ENCODE results near the gene ZNF512.

The ZNF512 gene

DNA sequence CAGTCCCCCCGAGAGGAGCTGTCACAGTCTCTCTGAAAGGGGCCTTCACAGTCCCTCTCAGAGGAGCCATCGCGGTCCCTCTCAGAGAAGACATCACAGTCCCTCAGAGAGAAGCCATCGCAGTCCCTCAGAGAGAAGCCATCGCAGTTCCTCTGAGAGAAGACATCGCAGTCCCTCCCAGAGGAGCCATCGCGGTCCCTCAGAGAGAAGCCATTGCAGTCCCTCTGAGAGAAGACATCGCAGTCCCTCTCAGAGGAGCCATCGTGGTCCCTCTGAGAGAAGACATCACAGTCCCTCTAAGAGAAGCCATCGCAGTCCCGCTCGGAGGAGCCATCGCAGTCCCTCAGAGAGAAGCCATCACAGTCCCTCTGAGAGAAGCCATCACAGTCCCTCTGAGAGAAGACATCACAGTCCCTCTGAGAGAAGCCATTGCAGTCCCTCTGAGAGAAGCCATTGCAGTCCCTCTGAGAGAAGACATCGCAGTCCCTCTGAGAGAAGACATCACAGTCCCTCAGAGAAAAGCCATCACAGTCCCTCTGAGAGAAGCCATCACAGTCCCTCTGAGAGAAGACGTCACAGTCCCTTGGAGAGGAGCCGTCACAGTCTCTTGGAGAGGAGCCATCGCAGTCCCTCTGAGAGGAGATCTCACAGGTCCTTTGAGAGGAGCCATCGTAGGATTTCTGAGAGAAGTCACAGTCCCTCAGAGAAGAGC lies 1.3 kb upstream of the ZNF512 start:
- ChIA-PET CTCF (no interaction called here), POLR2A (no interaction called here)
- TF ChIP-seq, protein P1, sequence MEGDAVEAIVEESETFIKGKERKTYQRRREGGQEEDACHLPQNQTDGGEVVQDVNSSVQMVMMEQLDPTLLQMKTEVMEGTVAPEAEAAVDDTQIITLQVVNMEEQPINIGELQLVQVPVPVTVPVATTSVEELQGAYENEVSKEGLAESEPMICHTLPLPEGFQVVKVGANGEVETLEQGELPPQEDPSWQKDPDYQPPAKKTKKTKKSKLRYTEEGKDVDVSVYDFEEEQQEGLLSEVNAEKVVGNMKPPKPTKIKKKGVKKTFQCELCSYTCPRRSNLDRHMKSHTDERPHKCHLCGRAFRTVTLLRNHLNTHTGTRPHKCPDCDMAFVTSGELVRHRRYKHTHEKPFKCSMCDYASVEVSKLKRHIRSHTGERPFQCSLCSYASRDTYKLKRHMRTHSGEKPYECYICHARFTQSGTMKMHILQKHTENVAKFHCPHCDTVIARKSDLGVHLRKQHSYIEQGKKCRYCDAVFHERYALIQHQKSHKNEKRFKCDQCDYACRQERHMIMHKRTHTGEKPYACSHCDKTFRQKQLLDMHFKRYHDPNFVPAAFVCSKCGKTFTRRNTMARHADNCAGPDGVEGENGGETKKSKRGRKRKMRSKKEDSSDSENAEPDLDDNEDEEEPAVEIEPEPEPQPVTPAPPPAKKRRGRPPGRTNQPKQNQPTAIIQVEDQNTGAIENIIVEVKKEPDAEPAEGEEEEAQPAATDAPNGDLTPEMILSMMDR (IDR thresholded peaks at IDR 0.05; ENCODE audit: control extremely low read depth, extremely low read depth, low read depth, missing control alignments), result no peak
- no peak for DNase-seq (ENCODE audit: extremely low spot score)

DNA sequence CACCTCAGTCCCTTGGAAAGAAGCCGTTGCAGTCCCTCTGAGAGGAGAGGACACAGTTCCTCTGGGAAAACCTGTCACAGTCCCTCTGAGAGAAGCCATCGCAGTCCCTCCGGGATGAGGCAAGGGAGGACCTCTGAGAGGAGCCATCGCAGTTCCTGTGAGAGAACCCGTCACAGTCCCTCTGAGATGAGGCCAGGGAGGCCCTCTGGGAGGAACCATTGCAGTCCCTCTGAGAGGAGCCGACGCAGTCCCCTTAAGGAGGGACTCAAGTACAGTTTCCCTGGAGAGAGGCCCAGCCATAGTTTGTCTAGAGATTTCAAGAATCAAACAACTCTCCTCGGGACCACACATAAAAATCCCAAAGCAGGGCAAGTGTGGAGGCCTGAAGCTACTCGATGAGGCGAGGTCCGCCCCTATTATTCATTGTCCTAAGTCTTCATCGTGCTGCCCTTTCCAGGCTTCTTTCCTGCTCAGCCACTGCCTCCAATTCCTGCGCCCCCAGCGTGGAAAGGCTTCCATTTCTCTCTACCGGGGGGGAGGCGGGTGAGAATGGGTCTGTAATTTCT lies 630 bp upstream of the ZNF512 start:
- ChIA-PET POLR2A (no interaction called here), CTCF (interaction anchor here (1.1 kb wide), 1 partner anchor 8 kb away, joined by 6 read pairs; no protein-coding TSS in a partner anchor)
- TF ChIP-seq, protein P1 (IDR thresholded peaks at IDR 0.05; ENCODE audit: control extremely low read depth, extremely low read depth, low read depth, missing control alignments), result no peak
- no peak for DNase-seq (ENCODE audit: extremely low spot score)

DNA sequence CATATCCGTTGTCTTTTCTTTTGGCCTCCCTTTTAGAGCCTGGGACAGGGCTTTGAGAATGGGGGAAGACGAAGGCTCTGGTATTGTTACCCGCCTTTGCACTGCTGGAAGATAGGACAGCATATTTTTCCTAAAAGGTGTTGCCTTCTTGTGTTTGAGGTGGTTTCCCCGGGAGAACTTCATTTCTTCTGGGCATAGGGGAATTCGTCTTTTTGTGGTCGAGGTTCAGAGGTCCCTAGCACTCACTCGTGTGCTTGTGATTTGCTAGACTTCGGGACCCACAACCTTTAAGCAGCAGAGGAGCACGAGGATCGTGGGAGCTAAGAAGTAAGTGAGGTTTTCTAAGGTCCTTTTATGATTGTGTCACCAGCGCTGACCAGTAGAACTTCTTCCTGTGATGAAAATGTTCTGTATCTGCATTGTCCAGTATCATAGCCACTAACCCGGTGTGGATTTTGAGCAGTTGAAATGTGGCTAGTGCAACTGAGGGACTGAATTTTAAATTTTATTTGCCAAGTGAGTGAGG lies 611 bp downstream of the ZNF512 start:
- CTCF ChIA-PET, result interaction anchor here (1.1 kb wide), 1 partner anchor 9 kb away, joined by 6 read pairs; no protein-coding TSS in a partner anchor
- DNase-seq (ENCODE audit: extremely low spot score), result no peak
- POLR2A ChIA-PET, result no interaction called here
- TF ChIP-seq, protein P1 (IDR thresholded peaks at IDR 0.05; ENCODE audit: control extremely low read depth, extremely low read depth, low read depth, missing control alignments), result no peak

DNA sequence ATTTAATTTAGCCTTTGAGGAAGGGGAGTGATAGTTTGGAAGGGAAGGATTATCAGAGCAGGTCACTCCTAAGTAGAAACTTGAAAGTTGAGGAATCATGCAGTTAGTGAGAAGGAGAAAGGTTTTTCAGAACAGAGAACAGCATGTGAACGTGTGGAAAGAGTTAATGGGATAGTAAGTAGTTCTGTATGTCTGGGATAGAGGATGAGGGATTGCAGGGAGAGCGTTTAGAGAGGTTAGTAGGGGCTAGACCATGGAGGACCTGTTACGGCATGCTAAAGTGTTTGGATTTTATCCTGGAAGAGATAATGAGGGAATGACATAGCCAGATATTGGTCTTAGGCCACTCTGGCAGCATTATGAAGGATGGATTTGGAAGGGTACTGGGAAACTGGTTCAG lies 1.8 kb downstream of the ZNF512 start:
- TF ChIP-seq, protein P1 (IDR thresholded peaks at IDR 0.05; ENCODE audit: control extremely low read depth, extremely low read depth, low read depth, missing control alignments), result no peak
- DNase-seq (ENCODE audit: extremely low spot score), result no peak
- CTCF ChIA-PET, result interaction anchor here (0.8 to 1.4 kb wide), 4 partner anchors 12 to 99 kb away, joined by 3 to 6 read pairs (median 4); no protein-coding TSS in a partner anchor
- POLR2A ChIA-PET, result no interaction called here

DNA sequence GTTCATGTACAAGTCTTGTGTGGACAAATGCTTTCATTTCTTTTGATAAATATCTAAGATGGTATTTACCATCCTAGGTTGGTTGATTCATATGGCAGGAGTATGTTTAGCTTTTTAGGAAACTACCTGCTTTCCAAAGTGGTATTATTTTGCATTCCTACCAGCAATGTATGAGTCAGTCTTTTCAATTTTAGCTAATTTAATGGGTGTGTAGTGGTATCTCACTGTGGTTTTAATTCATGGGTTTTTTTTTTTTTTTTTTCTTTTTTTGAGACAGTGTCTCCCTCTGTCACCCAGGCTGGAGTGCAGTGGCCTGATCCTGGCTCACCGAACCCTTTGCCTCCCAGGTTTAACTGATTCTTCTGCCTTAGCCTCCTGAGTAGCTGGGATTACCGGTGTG lies 4.2 kb downstream of the ZNF512 start:
- DNase-seq (ENCODE audit: extremely low spot score), result no peak
- POLR2A ChIA-PET, result no interaction called here
- CTCF ChIA-PET, result no interaction called here
- TF ChIP-seq, protein P1 (IDR thresholded peaks at IDR 0.05; ENCODE audit: control extremely low read depth, extremely low read depth, low read depth, missing control alignments), result no peak

DNA sequence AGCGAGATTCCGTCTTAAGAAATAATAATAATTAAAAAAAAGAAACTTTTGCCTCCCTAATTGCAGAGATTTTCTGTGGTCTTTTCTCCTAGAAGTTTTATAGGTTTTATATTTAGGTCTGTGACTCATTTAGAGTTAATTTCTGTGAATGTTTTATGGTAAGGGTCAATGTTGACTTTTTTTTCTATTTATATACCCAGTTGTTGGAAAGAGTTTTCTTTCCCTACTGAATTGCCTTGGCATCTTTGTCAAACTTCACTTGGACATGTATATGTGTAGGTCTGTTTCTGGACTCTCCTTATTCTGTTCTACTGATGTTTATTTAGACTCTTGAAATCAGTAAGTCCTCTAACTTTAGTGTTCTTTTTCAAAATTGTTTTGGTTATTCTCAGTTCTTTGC lies 5.5 kb downstream of the ZNF512 start:
- TF ChIP-seq, protein P1 (IDR thresholded peaks at IDR 0.05; ENCODE audit: control extremely low read depth, extremely low read depth, low read depth, missing control alignments), result no peak
- CTCF ChIA-PET, result no interaction called here
- POLR2A ChIA-PET, result no interaction called here
- DNase-seq (ENCODE audit: extremely low spot score), result no peak

All from GM10248 (cell line).